HL-60/S4 (cell line): ENCODE measurements around the gene GOLT1A.
"Not testable (repeated sequence)": the region's sequence is repeated elsewhere in the genome, so short reads cannot be mapped to it uniquely, and the experiment has no call there.

Experiments
- in situ Hi-C: fragments of 300-500 bp; cut with MboI; formaldehyde crosslinking; loops from 2 replicates; pipeline ENCODE4 v1.14.3; 2022; ENCODE audit warnings: low sequenced_read_pairs

GOLT1A gene

GRCh38 chr1:204249736-204250427, 36.1 kb upstream of the GOLT1A start:
- in situ Hi-C loops = no loop called here

GRCh38 chr1:204248954-204249353, 35.2 kb upstream of the GOLT1A start:
- in situ Hi-C loops = no loop called here

- in situ Hi-C loops = no loop called here
These were observed 33.1 kb upstream of the GOLT1A start for GRCh38 chr1:204246876-204247275.

- in situ Hi-C loops = no loop called here
These were observed 29.1 kb upstream of the GOLT1A start for GRCh38 chr1:204242920-204243319.

GRCh38 chr1:204241914-204242313, 28.1 kb upstream of the GOLT1A start:
- in situ Hi-C loops = no loop called here

- in situ Hi-C loops = no loop called here
These were observed 27.3 kb upstream of the GOLT1A start for GRCh38 chr1:204241050-204241449.

- in situ Hi-C loops = no loop called here
These were observed 26.4 kb upstream of the GOLT1A start for GRCh38 chr1:204240233-204240632.

GRCh38 chr1:204239401-204239800, 25.6 kb upstream of the GOLT1A start:
- in situ Hi-C loops = not testable (repeated sequence)

- in situ Hi-C loops = not testable (repeated sequence)
These were observed 24.7 kb upstream of the GOLT1A start for GRCh38 chr1:204238520-204238919.

GRCh38 chr1:204237515-204237914, 23.7 kb upstream of the GOLT1A start:
- in situ Hi-C loops = not testable (repeated sequence)

- in situ Hi-C loops = no loop called here
These were observed 18.7 kb upstream of the GOLT1A start for GRCh38 chr1:204232526-204232925.

GRCh38 chr1:204230211-204230610, 16.4 kb upstream of the GOLT1A start:
- in situ Hi-C loops = no loop called here

GRCh38 chr1:204228896-204229295, 15.1 kb upstream of the GOLT1A start:
- in situ Hi-C loops = no loop called here

- in situ Hi-C loops = no loop called here
These were observed 14.4 kb upstream of the GOLT1A start for GRCh38 chr1:204227996-204228785.

GRCh38 chr1:204227351-204227750, 13.6 kb upstream of the GOLT1A start:
- in situ Hi-C loops = no loop called here

GRCh38 chr1:204225841-204226735, 12.3 kb upstream of the GOLT1A start:
- in situ Hi-C loops = no loop called here

- in situ Hi-C loops = no loop called here
These were observed 10.9 kb upstream of the GOLT1A start for GRCh38 chr1:204224655-204225054.

- in situ Hi-C loops = no loop called here
These were observed 9.5 kb upstream of the GOLT1A start for GRCh38 chr1:204223129-204223860.

- in situ Hi-C loops = no loop called here
These were observed 8.9 kb upstream of the GOLT1A start for GRCh38 chr1:204222764-204223055.

GRCh38 chr1:204222006-204222763, 8.4 kb upstream of the GOLT1A start:
- in situ Hi-C loops = no loop called here
